Fibroblast of mammary gland (primary cell): ENCODE results near the gene CYP27B1.

ENCODE experiments used
- DNase-seq: peaks from one replicate; pipeline ENCODE4 v3.0.0-alpha.2; 2010; ENCODE audit warnings: low read depth
- H3K4me3 ChIP-seq: 2 replicates; pipeline ENCODE4 v1.5.1; 2011; ENCODE audit warnings: low read depth, mild to moderate bottlenecking, low read length, moderate library complexity; ENCODE audit not compliant: control insufficient read depth
- CTCF ChIP-seq: conservative IDR thresholded peaks from 2 replicates; pipeline ENCODE4 v1.5.1; 2011; ENCODE audit warnings: low read depth, low read length, inconsistent platforms; ENCODE audit not compliant: control insufficient read depth, insufficient read depth

CYP27B1 gene

GRCh38 chr12:57761391-57761998 is 5.4 kb downstream of the CYP27B1 start:
- no peak for TF ChIP-seq CTCF
- DNase-seq = no peak
- no peak overlapping the region for H3K4me3 ChIP-seq

GRCh38 chr12:57760347-57760982 is 6.4 kb downstream of the CYP27B1 start:
- TF ChIP-seq CTCF = no peak
- no peak overlapping the region for H3K4me3 ChIP-seq
- DNase-seq = no peak

- no peak for DNase-seq
- TF ChIP-seq CTCF = peak; percentile 44
- H3K4me3 ChIP-seq = no peak overlapping the region
Measured at GRCh38 chr12:57759360-57759980, 7.4 kb downstream of the CYP27B1 start.

- DNase-seq = no peak
- TF ChIP-seq CTCF = no peak
- no peak overlapping the region for H3K4me3 ChIP-seq
Measured at GRCh38 chr12:57758552-57759359, 8.1 kb downstream of the CYP27B1 start.

GRCh38 chr12:57757771-57758170 is 9.1 kb downstream of the CYP27B1 start:
- TF ChIP-seq CTCF = no peak
- no peak for DNase-seq
- H3K4me3 ChIP-seq = no peak overlapping the region

GRCh38 chr12:57756406-57757341 is 10.2 kb downstream of the CYP27B1 start:
- TF ChIP-seq CTCF = peak; percentile 24
- no peak overlapping the region for H3K4me3 ChIP-seq
- DNase-seq = no peak
